Coronary artery (tissue), 2 donors: ENCODE data around the gene PAN2.

Experiments
- DNase-seq: peaks from one replicate; pipeline ENCODE4 v3.0.0-alpha.2; 2017; ENCODE audit warnings: low spot score
- H3K27ac ChIP-seq, 2 donors: fragments of 200-600 bp; sonication (generic); one replicate each; pipeline ENCODE4 v1.5.1; 2016 to 2019
- H3K4me3 ChIP-seq: fragments of 200-600 bp; sonication (generic); 2 replicates; pipeline ENCODE4 v1.5.1; 2016; ENCODE audit warnings: mild to moderate bottlenecking, moderate library complexity
- TF ChIP-seq, protein P1 (sequence below): fragments of 200-600 bp; sonication (generic); IDR thresholded peaks from one replicate; pipeline ENCODE4 v1.5.1; 2019; ENCODE audit warnings: antibody characterized with exemption

PAN2 gene

DNA sequence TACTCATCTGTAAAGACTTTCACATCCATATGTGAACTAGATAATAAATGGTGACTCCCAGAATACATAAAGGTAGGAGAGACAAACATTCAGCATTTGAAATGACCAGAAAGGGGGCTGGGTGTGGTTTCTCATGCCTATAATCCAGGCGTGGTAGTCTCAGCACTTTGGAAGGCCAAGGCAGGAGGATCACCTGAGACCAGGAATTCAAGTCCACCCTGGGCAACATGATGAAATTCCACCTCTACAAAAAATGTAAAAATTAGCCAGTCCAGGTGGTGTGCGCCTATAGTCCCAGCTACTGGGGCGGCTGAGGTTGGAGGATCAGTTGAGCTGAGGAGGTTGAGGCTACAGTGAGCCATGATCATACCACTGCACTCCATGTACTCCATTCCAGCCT is 29.5 kb downstream of the PAN2 start:
- Histone ChIP-seq H3K27ac (no peak overlapping the region), H3K4me3 (no peak overlapping the region)
- TF ChIP-seq, protein P1, sequence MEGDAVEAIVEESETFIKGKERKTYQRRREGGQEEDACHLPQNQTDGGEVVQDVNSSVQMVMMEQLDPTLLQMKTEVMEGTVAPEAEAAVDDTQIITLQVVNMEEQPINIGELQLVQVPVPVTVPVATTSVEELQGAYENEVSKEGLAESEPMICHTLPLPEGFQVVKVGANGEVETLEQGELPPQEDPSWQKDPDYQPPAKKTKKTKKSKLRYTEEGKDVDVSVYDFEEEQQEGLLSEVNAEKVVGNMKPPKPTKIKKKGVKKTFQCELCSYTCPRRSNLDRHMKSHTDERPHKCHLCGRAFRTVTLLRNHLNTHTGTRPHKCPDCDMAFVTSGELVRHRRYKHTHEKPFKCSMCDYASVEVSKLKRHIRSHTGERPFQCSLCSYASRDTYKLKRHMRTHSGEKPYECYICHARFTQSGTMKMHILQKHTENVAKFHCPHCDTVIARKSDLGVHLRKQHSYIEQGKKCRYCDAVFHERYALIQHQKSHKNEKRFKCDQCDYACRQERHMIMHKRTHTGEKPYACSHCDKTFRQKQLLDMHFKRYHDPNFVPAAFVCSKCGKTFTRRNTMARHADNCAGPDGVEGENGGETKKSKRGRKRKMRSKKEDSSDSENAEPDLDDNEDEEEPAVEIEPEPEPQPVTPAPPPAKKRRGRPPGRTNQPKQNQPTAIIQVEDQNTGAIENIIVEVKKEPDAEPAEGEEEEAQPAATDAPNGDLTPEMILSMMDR = no peak
- DNase-seq = no peak

DNA sequence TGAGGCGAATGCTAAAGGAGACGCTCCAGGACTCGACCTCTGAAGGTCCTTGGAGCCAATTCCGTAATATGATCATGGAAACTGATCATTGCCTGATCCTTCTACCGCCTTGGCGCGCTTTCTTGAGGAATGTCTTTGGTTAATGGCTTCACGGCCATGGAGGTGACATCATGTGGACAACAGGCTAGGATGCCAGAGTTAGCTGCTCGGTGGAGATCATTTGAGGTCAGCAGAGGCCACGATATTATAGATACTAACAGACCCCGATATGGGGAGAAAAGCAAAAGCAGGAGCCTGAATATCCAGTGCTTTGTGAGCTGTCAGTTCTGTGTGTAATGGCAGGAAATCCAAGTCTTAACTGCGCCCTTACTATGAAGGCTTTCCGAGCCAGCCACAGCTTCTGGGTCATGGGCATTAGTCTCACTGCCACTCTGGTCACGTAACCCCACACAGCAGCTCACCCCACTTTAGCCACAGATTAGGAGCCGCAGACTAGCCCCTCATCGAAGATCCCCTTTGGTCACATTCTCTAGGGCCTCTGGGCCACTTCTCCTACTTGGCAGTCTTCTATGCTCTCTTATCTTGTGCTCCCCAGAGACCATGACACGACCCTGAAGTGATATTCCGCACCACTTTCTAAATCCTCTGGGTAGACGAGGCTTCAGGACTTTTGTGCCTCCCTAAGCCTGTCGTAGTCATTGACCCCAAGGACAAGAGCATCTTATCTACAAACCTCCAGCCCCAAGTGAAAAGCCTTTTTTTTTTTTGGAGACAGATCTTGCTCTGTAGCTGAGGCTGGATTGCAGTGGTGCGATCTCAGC is 32.9 kb downstream of the PAN2 start:
- Histone ChIP-seq H3K4me3 (peak overlapping the region; percentile 96), H3K27ac (peak overlapping the region; percentile 86 to 92)
- TF ChIP-seq, protein P1 = no peak
- DNase-seq = no peak

DNA sequence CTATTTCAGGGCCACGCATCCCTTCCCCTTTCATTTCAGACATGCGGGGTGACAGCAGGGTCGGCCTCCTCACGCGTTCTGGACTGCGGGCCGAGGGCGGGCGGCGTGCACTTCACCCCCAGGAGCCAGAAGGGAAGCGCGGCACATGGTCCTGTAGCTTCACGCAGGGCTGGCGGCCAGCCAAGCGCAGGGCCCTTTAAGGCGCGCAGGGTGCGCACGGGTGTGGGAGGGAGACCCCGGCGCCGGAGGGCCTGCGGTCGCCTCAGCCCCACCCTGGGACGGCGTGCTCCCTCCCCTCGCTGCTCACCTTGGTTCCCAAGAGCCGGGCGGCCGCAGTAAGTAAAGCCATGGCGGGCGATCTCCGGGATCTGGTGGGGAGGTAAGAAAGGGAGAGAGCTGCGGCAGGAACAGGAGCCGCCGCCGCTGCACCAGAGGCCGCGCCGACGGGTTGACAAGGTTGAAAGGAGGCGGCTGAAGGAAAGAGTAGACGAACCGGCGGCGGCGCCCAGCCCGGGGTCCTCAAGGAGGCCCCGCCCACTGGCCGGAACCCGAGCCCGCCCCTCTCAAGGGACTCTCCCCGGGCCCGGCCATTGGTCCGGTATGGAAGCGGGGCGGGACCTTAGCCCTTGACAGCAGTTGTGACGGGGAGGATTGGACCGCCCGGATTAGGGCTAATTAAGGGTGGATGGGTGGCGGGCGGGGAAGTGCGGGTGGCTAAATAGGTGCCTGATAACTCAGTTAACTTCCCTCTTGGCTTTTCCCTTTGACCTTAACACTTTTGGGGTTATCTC is 33.8 kb downstream of the PAN2 start, which contains the start of gene CS:
CS (minus strand) TSS at position 478 of the 791 bp plus-strand sequence; CDS start at position 349, 129 bp downstream.
- H3K27ac ChIP-seq = peak within 1 kb of the TSS; percentile 86 to 92
- peak within 1 kb of the TSS; percentile 96 for H3K4me3 ChIP-seq
- TF ChIP-seq, protein P1 = no peak
- peak; percentile 99 for DNase-seq

DNA sequence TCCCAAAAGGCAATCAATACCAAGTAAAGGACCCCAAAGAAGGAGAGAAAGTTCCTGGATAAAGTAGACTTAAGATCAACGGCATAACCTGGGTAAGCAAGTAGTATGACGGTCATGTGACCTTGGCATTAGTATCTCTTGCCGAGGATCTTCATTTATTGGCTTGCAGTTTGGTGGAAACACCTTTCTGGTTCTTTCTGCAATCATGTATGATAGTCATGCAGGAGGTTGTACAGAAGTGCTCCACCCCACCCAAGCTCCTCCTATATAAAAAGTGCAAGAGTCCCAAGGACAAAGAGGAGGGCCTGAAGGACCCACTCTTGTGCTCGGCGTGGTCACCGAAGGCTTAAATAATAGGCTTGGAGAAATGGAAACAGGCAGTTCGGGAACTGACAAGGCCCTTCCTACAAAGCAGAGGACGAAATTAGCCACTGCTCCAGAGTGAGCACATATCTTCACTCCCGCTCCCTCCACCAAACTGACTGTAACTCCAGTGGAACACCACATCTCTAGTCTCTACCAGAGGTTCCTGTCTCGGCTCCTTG is 34.4 kb downstream of the PAN2 start:
- DNase-seq = no peak
- TF ChIP-seq, protein P1 = no peak
- peak overlapping the region; percentile 96 for H3K4me3 ChIP-seq
- H3K27ac ChIP-seq = peak overlapping the region; percentile 86 to 92

DNA sequence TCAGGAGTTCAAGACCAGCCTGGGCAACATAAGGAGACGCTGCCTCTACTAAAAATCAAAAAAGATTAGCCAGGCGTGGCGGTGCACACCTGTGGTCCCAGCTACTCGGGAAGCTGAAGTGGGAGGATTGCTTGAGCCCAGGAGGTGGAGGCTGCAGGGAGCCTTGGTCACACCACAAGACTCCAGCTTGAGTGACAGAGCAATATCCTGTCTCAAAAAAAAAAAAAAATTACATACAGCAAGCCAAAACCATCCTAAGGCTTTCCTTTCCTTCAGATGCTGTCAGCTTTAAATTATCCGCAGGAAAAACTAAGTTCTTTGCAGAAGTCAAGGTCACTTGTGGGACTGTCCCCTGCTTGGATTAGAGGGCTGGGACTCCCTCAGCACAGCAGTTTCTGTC is 35.0 kb downstream of the PAN2 start:
- TF ChIP-seq, protein P1 = no peak
- H3K27ac ChIP-seq = peak overlapping the region; percentile 8 to 86
- DNase-seq = no peak
- H3K4me3 ChIP-seq = peak overlapping the region; percentile 96

DNA sequence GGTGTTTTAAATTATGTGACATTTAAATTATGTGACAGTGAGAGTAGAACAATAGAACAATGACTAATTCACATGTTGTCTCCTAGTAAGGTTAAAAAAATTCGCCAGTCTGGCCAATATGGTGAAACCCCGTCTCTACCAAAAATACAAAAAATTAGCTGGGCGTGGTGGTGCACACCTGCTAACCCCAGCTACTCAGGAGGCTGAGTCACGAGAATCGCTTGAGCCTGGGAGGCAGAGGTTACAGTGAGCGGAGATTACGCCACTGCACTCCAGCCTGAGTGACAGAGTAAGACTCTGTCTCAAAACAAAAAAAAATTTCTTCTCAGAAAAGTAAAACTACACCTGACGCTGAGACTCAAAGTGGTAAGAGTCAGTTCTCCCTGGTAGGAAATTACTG is 36.4 kb downstream of the PAN2 start:
- no peak overlapping the region for H3K4me3 ChIP-seq
- TF ChIP-seq, protein P1 = no peak
- H3K27ac ChIP-seq = no peak overlapping the region
- DNase-seq = no peak
